ENCODE measurements around the gene PCDHB5. TPM values are rescaled to one million over a fixed set of nuclear protein-coding genes. Genes with fewer than 3 reads are reported as not detected.
A peak's percentile ranks its signal among the peaks of the same experiment; 100 is the strongest.
"Not testable (repeated sequence)": the region's sequence is repeated elsewhere in the genome, so short reads cannot be mapped to it uniquely, and the experiment has no call there.

Gene PCDHB5
- total and polyA plus RNA-seq, 10 of the 15 experiments (the other 5 are each of a cell fraction or from before 2014, with no cell fraction given): 0.09 TPM; not detected in 9

- H3K4me1 ChIP-seq (ENCODE audit: control insufficient read depth, insufficient read depth, low read length); H3K4me2 ChIP-seq (ENCODE audit: control insufficient read depth, insufficient read depth); ATAC-seq; H3K79me2 ChIP-seq (ENCODE audit: control insufficient read depth, insufficient read depth, low read length); intact Hi-C loops (cut with micrococcal nuclease; ENCODE audit: unreplicated experiment); FAIRE-seq; H3K27ac ChIP-seq (ENCODE audit: control insufficient read depth, insufficient read depth); SMC1A ChIA-PET (ENCODE audit: uncharacterized antibody, unreplicated experiment); H4K20me1 ChIP-seq (ENCODE audit: control insufficient read depth, insufficient read depth); BruUV-seq (replicated peaks); H3K36me3 ChIP-seq (ENCODE audit: control insufficient read depth in 2 of 2, insufficient read depth in 2 of 2, low read length in 1 of 2); RAD21 ChIA-PET (ENCODE audit: unreplicated experiment); in situ Hi-C loops (cut with MboI); POLR2A ChIA-PET; DNase-seq (ENCODE audit: low read depth, low spot score); H3K27me3 ChIP-seq (replicated peaks in 1 of 2; ENCODE audit: control insufficient read depth in 2 of 2, insufficient read depth in 2 of 2, low read length in 1 of 2); H3K9ac ChIP-seq (ENCODE audit: control insufficient read depth, insufficient read depth, low read length); H2AFZ ChIP-seq (ENCODE audit: control insufficient read depth, low read depth, low read length); H3K4me3 ChIP-seq; CTCF ChIA-PET; H3K9me3 ChIP-seq (replicated peaks; ENCODE audit: control insufficient read depth, insufficient read depth, low read length): not testable (repeated sequence)
- 78% methylated on average over 20 of the region's 28 CpGs for WGBS (ENCODE audit: insufficient coverage, insufficient replicate concordance, low lambda C conversion rate, missing lambda C conversion rate)
Measured at GRCh38 chr5:141157901-141158300, 22.9 kb downstream of the PCDHB5 start.

- Histone ChIP-seq H3K9me3 (replicated peaks; ENCODE audit: control insufficient read depth, insufficient read depth, low read length) (no peaks in the 10 kb centered on the region; the same call in 2 of the 3 replicates), H3K27ac (ENCODE audit: control insufficient read depth, insufficient read depth) (no peak within 1 kb of the TSS), H3K4me3 (no peak within 1 kb of the TSS), H2AFZ (ENCODE audit: control insufficient read depth, low read depth, low read length) (no peak within 1 kb of the TSS), H3K27me3 (replicated peaks in 1 of 2; ENCODE audit: control insufficient read depth in 2 of 2, insufficient read depth in 2 of 2, low read length in 1 of 2) (no peaks in the 10 kb centered on the region), H3K36me3 (ENCODE audit: control insufficient read depth in 2 of 2, insufficient read depth in 2 of 2, low read length in 1 of 2) (no peaks in the 10 kb centered on the region), H3K4me2 (ENCODE audit: control insufficient read depth, insufficient read depth) (no peak within 1 kb of the TSS), H3K79me2 (ENCODE audit: control insufficient read depth, insufficient read depth, low read length) (no peaks in the 10 kb centered on the region), H3K4me1 (ENCODE audit: control insufficient read depth, insufficient read depth, low read length) (no peaks in the 10 kb centered on the region), H4K20me1 (ENCODE audit: control insufficient read depth, insufficient read depth) (no peaks in the 10 kb centered on the region), H3K9ac (ENCODE audit: control insufficient read depth, insufficient read depth, low read length) (no peak within 1 kb of the TSS)
- TF ChIP-seq BCLAF1 (IDR thresholded peaks at IDR 0.05) (no peak), RAD21 (IDR thresholded peaks at IDR 0.05; ENCODE audit: insufficient read depth, low read depth, low read length) (peak; percentile 35; the same call in 1 of the 2 replicates), SRF (IDR thresholded peaks at IDR 0.05; ENCODE audit: low read depth in 2 of 2, low read length in 2 of 2) (no peak), CTCF (IDR thresholded peaks at IDR 0.05 in 2 of 3, conservative IDR thresholded peaks at IDR 0.05 in 1 of 3; ENCODE audit: control insufficient read depth in 2 of 3, extremely low read depth in 1 of 3, insufficient read depth in 1 of 3, low read depth in 3 of 3, low read length in 3 of 3) (peak in 2 of 3 experiments; percentile 7 to 31; a peak in 1 of 6 replicates)
- BruUV-seq (replicated peaks): no TSS peak
- intact Hi-C loops (cut with micrococcal nuclease; ENCODE audit: unreplicated experiment): no loop called here
- ChIA-PET SMC1A (ENCODE audit: uncharacterized antibody, unreplicated experiment) (no interaction called here), RAD21 (ENCODE audit: unreplicated experiment) (no interaction called here), CTCF (no interaction called here), POLR2A (no interaction called here)
- FAIRE-seq: no peak
- 34% methylated on average over 20 of the region's 20 CpGs for WGBS (ENCODE audit: insufficient coverage, insufficient replicate concordance, low lambda C conversion rate, missing lambda C conversion rate)
- no peak for DNase-seq (ENCODE audit: low read depth, low spot score)
- in situ Hi-C loops (cut with MboI): no loop called here
- no peak for ATAC-seq
Measured at GRCh38 chr5:141172381-141173204, 37.6 kb downstream of the PCDHB5 start, which contains the start of gene PCDHB7. Gene PCDHB7 (plus strand): TSS chr5:141172644. CDS start chr5:141172836, 192 bp downstream.
